ENCODE measurements around the gene CACYBP. TPM values are rescaled to one million over a fixed set of nuclear protein-coding genes. Genes with fewer than 3 reads are reported as not detected.

Gene CACYBP
- polyA plus RNA-seq, 1 donor (not counting 4 experiments of a cell fraction or from before 2014, with no cell fraction given): 59.3 TPM

DNA sequence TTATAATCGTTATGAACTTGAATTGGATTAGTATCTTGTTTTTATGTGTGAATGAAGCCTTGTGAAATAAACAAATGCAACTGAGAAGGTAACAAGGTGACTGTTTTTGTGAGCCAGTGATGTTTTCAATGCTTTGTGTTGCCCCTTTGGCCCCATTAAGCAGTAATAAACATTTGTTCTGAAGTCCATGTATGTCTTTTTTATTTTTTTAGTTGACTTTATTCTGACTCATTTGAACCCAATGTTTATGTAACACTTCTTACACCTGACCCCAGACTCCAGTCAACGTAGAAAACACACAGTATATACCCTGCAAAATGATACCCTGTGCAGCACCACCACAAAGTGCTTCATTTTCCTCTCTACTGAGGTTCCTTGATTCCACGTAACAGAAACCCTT is 4.6 kb upstream of the CACYBP start:
- FAIRE-seq (no peak), DNase-seq (ENCODE audit: low read depth, low spot score) (no peak)
- H3K27me3 ChIP-seq (ENCODE audit: control insufficient read depth, extremely low read depth, insufficient read depth, low read length): no peaks in the 10 kb centered on the region
- peaks cover 3% of the 10 kb centered on the region for H3K9me1 ChIP-seq (ENCODE audit: control insufficient read depth, extremely low read depth, insufficient read depth, low read length)
- H3K4me3 ChIP-seq (ENCODE audit: control insufficient read depth in 2 of 3, extremely low read depth in 1 of 3, insufficient read depth in 2 of 3, low read depth in 1 of 3, low read length in 3 of 3): no peak overlapping the region
- H3K4me1 ChIP-seq (ENCODE audit: control insufficient read depth, extremely low read depth, insufficient read depth, low read length): peaks cover 24% of the 10 kb centered on the region
- TF ChIP-seq, protein P1, sequence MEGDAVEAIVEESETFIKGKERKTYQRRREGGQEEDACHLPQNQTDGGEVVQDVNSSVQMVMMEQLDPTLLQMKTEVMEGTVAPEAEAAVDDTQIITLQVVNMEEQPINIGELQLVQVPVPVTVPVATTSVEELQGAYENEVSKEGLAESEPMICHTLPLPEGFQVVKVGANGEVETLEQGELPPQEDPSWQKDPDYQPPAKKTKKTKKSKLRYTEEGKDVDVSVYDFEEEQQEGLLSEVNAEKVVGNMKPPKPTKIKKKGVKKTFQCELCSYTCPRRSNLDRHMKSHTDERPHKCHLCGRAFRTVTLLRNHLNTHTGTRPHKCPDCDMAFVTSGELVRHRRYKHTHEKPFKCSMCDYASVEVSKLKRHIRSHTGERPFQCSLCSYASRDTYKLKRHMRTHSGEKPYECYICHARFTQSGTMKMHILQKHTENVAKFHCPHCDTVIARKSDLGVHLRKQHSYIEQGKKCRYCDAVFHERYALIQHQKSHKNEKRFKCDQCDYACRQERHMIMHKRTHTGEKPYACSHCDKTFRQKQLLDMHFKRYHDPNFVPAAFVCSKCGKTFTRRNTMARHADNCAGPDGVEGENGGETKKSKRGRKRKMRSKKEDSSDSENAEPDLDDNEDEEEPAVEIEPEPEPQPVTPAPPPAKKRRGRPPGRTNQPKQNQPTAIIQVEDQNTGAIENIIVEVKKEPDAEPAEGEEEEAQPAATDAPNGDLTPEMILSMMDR (optimal IDR thresholded peaks at IDR 0.05 in 1 of 3, IDR thresholded peaks at IDR 0.05 in 1 of 3, conservative IDR thresholded peaks at IDR 0.05 in 1 of 3; ENCODE audit: extremely low read depth in 1 of 3, insufficient read depth in 2 of 3, low read length in 3 of 3): no peak
- TF ChIP-seq EZH2 (IDR thresholded peaks at IDR 0.05; ENCODE audit: low read length): no peak
- no peaks in the 10 kb centered on the region for H4K20me1 ChIP-seq (ENCODE audit: control insufficient read depth, extremely low read depth, insufficient read depth, low read length)
- H3K27ac ChIP-seq (ENCODE audit: control insufficient read depth, insufficient read depth, low read length): no peak overlapping the region
- H3K4me2 ChIP-seq (ENCODE audit: control insufficient read depth, extremely low read depth, insufficient read depth, low read depth, low read length): no peak overlapping the region
- no peak overlapping the region for H2AFZ ChIP-seq (ENCODE audit: control insufficient read depth, low read length)
- dilution Hi-C loops (cut with MboI; ENCODE audit: extremely low pct_ligation_motif_present, low sequenced_read_pairs): no loop called here
- H3K9ac ChIP-seq (ENCODE audit: control insufficient read depth, extremely low read depth, insufficient read depth, low read length): no peak overlapping the region
- peaks cover 3% of the 10 kb centered on the region for H3K79me2 ChIP-seq (ENCODE audit: control insufficient read depth, insufficient read depth, low read length)
- no peaks in the 10 kb centered on the region for H3K36me3 ChIP-seq (ENCODE audit: control insufficient read depth in 2 of 2, extremely low read depth in 1 of 2, insufficient read depth in 2 of 2, low read length in 2 of 2)
- no peaks in the 10 kb centered on the region for H3K9me3 ChIP-seq (ENCODE audit: control insufficient read depth, low read depth, low read length)

DNA sequence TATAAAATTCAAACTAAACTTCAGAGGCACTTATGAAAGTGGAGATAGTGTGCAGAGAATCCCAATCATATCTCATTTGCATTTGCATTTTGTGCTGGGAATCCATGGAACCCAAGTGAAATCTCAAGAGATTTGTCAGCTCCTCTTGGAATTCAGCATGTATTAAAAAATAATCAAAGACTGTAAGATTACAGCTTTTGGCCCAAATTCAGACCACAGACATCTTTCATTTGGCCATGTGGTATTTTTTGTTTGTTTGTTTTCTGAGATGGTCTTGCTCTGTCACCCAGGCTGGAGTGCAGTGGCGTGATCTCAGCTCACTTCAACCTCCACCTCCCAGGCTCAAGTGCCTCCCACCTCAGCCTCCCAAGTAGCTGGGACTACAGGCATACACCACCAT is 3.8 kb upstream of the CACYBP start:
- Histone ChIP-seq H3K9ac (ENCODE audit: control insufficient read depth, extremely low read depth, insufficient read depth, low read length) (no peak overlapping the region), H3K4me2 (ENCODE audit: control insufficient read depth, extremely low read depth, insufficient read depth, low read depth, low read length) (no peak overlapping the region), H3K36me3 (ENCODE audit: control insufficient read depth in 2 of 2, extremely low read depth in 1 of 2, insufficient read depth in 2 of 2, low read length in 2 of 2) (no peaks in the 10 kb centered on the region), H3K27me3 (ENCODE audit: control insufficient read depth, extremely low read depth, insufficient read depth, low read length) (no peaks in the 10 kb centered on the region), H4K20me1 (ENCODE audit: control insufficient read depth, extremely low read depth, insufficient read depth, low read length) (no peaks in the 10 kb centered on the region), H3K9me3 (ENCODE audit: control insufficient read depth, low read depth, low read length) (no peaks in the 10 kb centered on the region), H3K79me2 (ENCODE audit: control insufficient read depth, insufficient read depth, low read length) (peaks cover 11% of the 10 kb centered on the region), H3K4me3 (ENCODE audit: control insufficient read depth in 2 of 3, extremely low read depth in 1 of 3, insufficient read depth in 2 of 3, low read depth in 1 of 3, low read length in 3 of 3) (no peak overlapping the region), H3K4me1 (ENCODE audit: control insufficient read depth, extremely low read depth, insufficient read depth, low read length) (peaks cover 22% of the 10 kb centered on the region), H3K9me1 (ENCODE audit: control insufficient read depth, extremely low read depth, insufficient read depth, low read length) (peaks cover 3% of the 10 kb centered on the region), H3K27ac (ENCODE audit: control insufficient read depth, insufficient read depth, low read length) (no peak overlapping the region), H2AFZ (ENCODE audit: control insufficient read depth, low read length) (no peak overlapping the region)
- TF ChIP-seq EZH2 (IDR thresholded peaks at IDR 0.05; ENCODE audit: low read length): no peak
- TF ChIP-seq, protein P1 (optimal IDR thresholded peaks at IDR 0.05 in 1 of 3, IDR thresholded peaks at IDR 0.05 in 1 of 3, conservative IDR thresholded peaks at IDR 0.05 in 1 of 3; ENCODE audit: extremely low read depth in 1 of 3, insufficient read depth in 2 of 3, low read length in 3 of 3): no peak
- DNase-seq (ENCODE audit: low read depth, low spot score) (no peak), FAIRE-seq (no peak)
- dilution Hi-C loops (cut with MboI; ENCODE audit: extremely low pct_ligation_motif_present, low sequenced_read_pairs): no loop called here
